ENCODE data around the gene ACBD4.

The ACBD4 gene

GRCh38 chr17:45115871-45116270, 19.6 kb upstream of the ACBD4 start:
- Histone ChIP-seq H3K27ac (replicated peaks) (no peak overlapping the region), H3K4me3 (replicated peaks; ENCODE audit: insufficient read depth, low read length) (no peak overlapping the region), H3K27me3 (ENCODE audit: insufficient read depth, poor library complexity, severe bottlenecking) (no peaks in the 10 kb centered on the region)
- no peak for TF ChIP-seq CTCF (IDR thresholded peaks at IDR 0.05; ENCODE audit: insufficient read depth, low read length)
- DNase-seq (ENCODE audit: low read depth in 1 of 2, low spot score in 1 of 2), result no peak

GRCh38 chr17:45116434-45117016, 19.0 kb upstream of the ACBD4 start:
- Histone ChIP-seq H3K27me3 (ENCODE audit: insufficient read depth, poor library complexity, severe bottlenecking) (no peaks in the 10 kb centered on the region), H3K27ac (replicated peaks) (no peak overlapping the region), H3K4me3 (replicated peaks; ENCODE audit: insufficient read depth, low read length) (no peak overlapping the region)
- no peak for DNase-seq (ENCODE audit: low read depth in 1 of 2, low spot score in 1 of 2)
- TF ChIP-seq CTCF (IDR thresholded peaks at IDR 0.05; ENCODE audit: insufficient read depth, low read length) (no peak), REST (IDR thresholded peaks at IDR 0.05; ENCODE audit: insufficient replicate concordance, low read depth) (no peak), GABPA (IDR thresholded peaks at IDR 0.05; ENCODE audit: low read depth) (no peak), POLR2AphosphoS5 (IDR thresholded peaks at IDR 0.05; ENCODE audit: low read depth) (no peak), SPI1 (IDR thresholded peaks at IDR 0.05; ENCODE audit: borderline replicate concordance, low read depth) (no peak)

GRCh38 chr17:45117334-45117733, 18.2 kb upstream of the ACBD4 start:
- no peak overlapping the region for H3K4me3 ChIP-seq (replicated peaks; ENCODE audit: insufficient read depth, low read length)
- no peaks in the 10 kb centered on the region for H3K27me3 ChIP-seq (ENCODE audit: insufficient read depth, poor library complexity, severe bottlenecking)
- no peak overlapping the region for H3K27ac ChIP-seq (replicated peaks)
- TF ChIP-seq POLR2AphosphoS5 (IDR thresholded peaks at IDR 0.05; ENCODE audit: low read depth) (no peak), REST (IDR thresholded peaks at IDR 0.05; ENCODE audit: insufficient replicate concordance, low read depth) (no peak)
- DNase-seq (ENCODE audit: low read depth in 1 of 2, low spot score in 1 of 2), result no peak

- H3K27me3 ChIP-seq (ENCODE audit: insufficient read depth, poor library complexity, severe bottlenecking), result no peaks in the 10 kb centered on the region
- DNase-seq (ENCODE audit: low read depth in 1 of 2, low spot score in 1 of 2), result no peak
These were observed 17.4 kb upstream of the ACBD4 start for GRCh38 chr17:45117848-45118646.

More at GRCh38 chr17:45117848-45118646, 17.4 kb upstream of the ACBD4 start:
- TF ChIP-seq GABPA (IDR thresholded peaks at IDR 0.05; ENCODE audit: low read depth) (no peak), SPI1 (IDR thresholded peaks at IDR 0.05; ENCODE audit: borderline replicate concordance, low read depth) (no peak), REST (IDR thresholded peaks at IDR 0.05; ENCODE audit: insufficient replicate concordance, low read depth) (no peak), CTCF (IDR thresholded peaks at IDR 0.05; ENCODE audit: insufficient read depth, low read length) (no peak), POLR2AphosphoS5 (IDR thresholded peaks at IDR 0.05; ENCODE audit: low read depth) (no peak)
- Histone ChIP-seq H3K27ac (replicated peaks) (no peak overlapping the region), H3K4me3 (replicated peaks; ENCODE audit: insufficient read depth, low read length) (no peak overlapping the region)
